Occipital lobe (tissue), 2 donors: ENCODE data around the gene HS3ST1. TPM values are rescaled to one million over a fixed set of nuclear protein-coding genes. Genes with fewer than 3 reads are reported as not detected.

Experiments
- DNase-seq: peaks from one replicate; lab custom pipeline; 2025; lab: John Stamatoyannopoulos, UW
- total RNA-seq: library from RNA; depleted of rRNA; stranded (reverse); fragments of >200 nt; gene quantifications from one replicate; pipeline ENCODE4 v1.2.3, GENCODE V29; 2014

The HS3ST1 gene
- total RNA-seq, 1 donor from 2014 or later = 15.0 TPM

- no peak for DNase-seq
These were observed 6.9 kb upstream of the HS3ST1 start for GRCh38 chr4:11435557-11435956.

- no peak for DNase-seq
These were observed 2.4 kb upstream of the HS3ST1 start for GRCh38 chr4:11431111-11431510.

GRCh38 chr4:11430536-11430935 lies 1.8 kb upstream of the HS3ST1 start:
- no peak for DNase-seq

- DNase-seq = no peak
These were observed 978 bp upstream of the HS3ST1 start for GRCh38 chr4:11429699-11430045.

GRCh38 chr4:11428899-11429698 lies 405 bp upstream of the HS3ST1 start:
- peak; percentile 76 for DNase-seq

- DNase-seq = peak; percentile 34
These were observed 1.3 kb downstream of the HS3ST1 start for GRCh38 chr4:11427121-11427996.

- DNase-seq = no peak
These were observed 2.0 kb downstream of the HS3ST1 start for GRCh38 chr4:11426731-11427120.

GRCh38 chr4:11426003-11426402 lies 2.7 kb downstream of the HS3ST1 start:
- no peak for DNase-seq

- no peak for DNase-seq
These were observed 3.8 kb downstream of the HS3ST1 start for GRCh38 chr4:11424856-11425255.

GRCh38 chr4:11424000-11424399 lies 4.7 kb downstream of the HS3ST1 start:
- no peak for DNase-seq

- DNase-seq = no peak
These were observed 5.2 kb downstream of the HS3ST1 start for GRCh38 chr4:11423465-11423864.

- no peak for DNase-seq
These were observed 7.6 kb downstream of the HS3ST1 start for GRCh38 chr4:11421116-11421515.

- DNase-seq = no peak
These were observed 8.4 kb downstream of the HS3ST1 start for GRCh38 chr4:11420327-11420726.

GRCh38 chr4:11418610-11419009 lies 10.1 kb downstream of the HS3ST1 start:
- DNase-seq = no peak

- no peak for DNase-seq
These were observed 12.0 kb downstream of the HS3ST1 start for GRCh38 chr4:11416767-11417113.

GRCh38 chr4:11416071-11416766 lies 12.5 kb downstream of the HS3ST1 start:
- no peak for DNase-seq

- DNase-seq = no peak
These were observed 13.2 kb downstream of the HS3ST1 start for GRCh38 chr4:11415409-11416070.

GRCh38 chr4:11412211-11412610 lies 16.5 kb downstream of the HS3ST1 start:
- no peak for DNase-seq

GRCh38 chr4:11409632-11410031 lies 19.1 kb downstream of the HS3ST1 start:
- no peak for DNase-seq

GRCh38 chr4:11408233-11408967 lies 20.3 kb downstream of the HS3ST1 start:
- no peak for DNase-seq

- DNase-seq = no peak
These were observed 21.1 kb downstream of the HS3ST1 start for GRCh38 chr4:11407551-11407950.
